ENCODE data around the gene ACP3.

The ACP3 gene

DNA sequence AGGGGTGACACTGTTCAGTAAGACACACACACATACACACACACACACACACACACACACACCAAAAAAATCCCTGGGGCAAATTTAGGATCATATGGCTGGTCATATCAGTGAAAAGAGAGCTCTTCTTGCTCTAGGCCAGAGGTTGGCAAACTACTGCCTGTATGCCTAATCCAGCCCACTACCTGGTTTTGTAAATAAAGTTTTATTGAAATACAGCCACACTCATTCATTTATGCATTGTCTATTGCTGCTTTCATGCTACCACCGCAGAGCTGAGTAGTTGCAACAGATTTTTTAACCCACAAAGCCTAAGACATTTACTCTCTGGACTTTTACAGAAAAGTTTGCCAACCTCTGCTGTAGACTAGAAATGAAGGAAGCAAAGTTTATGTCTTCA, 30.6 kb downstream of the ACP3 start:
- no peak overlapping the region for H3K27ac ChIP-seq (ENCODE audit: low read length)

DNA sequence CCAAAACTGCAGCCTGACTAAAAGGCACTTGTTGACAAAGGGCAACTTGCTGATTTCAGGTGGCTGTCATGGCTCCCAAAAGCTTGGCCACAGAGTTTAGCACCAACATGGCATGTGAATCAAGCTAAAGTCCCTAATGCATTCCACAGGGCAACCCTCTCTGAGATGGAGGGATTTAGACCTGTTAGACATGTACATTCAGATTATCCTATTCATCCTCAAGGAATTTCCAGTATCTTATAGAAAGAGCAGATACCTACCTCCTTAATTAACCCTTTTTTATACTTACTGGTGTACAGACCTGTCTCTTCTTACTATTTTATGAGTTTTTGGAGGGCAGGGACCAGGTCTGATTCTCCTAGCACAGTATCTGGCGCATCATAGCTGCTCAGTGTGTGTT, 31.3 kb downstream of the ACP3 start:
- Histone ChIP-seq H3F3A (ENCODE audit: insufficient read depth, low read length) (no peaks in the 10 kb centered on the region), H3K9ac (ENCODE audit: low read length) (no peak overlapping the region), H3K79me2 (ENCODE audit: low read length) (no peaks in the 10 kb centered on the region), H3K4me2 (ENCODE audit: low read depth, low read length) (no peak overlapping the region), H3K9me3 (replicated peaks; ENCODE audit: insufficient read depth, low read length) (no peaks in the 10 kb centered on the region), H2AFZ (ENCODE audit: low read length) (no peak overlapping the region), H3K27ac (ENCODE audit: low read length) (no peak overlapping the region), H3K36me3 (replicated peaks; ENCODE audit: insufficient read depth, low read length) (no peaks in the 10 kb centered on the region), H3K27me3 (replicated peaks; ENCODE audit: insufficient read depth, low read length) (no peaks in the 10 kb centered on the region), H3K4me3 (ENCODE audit: low read length) (no peak overlapping the region), H3K4me1 (ENCODE audit: low read length) (no peaks in the 10 kb centered on the region), H3K9me2 (replicated peaks; ENCODE audit: insufficient read depth, low read length) (no peaks in the 10 kb centered on the region), H4K20me1 (ENCODE audit: insufficient read depth, low read length) (no peaks in the 10 kb centered on the region)
- no peak for DNase-seq
- no peak for TF ChIP-seq EZH2 (optimal IDR thresholded peaks at IDR 0.05; ENCODE audit: low read depth, low read length)
- TF ChIP-seq, protein P1, sequence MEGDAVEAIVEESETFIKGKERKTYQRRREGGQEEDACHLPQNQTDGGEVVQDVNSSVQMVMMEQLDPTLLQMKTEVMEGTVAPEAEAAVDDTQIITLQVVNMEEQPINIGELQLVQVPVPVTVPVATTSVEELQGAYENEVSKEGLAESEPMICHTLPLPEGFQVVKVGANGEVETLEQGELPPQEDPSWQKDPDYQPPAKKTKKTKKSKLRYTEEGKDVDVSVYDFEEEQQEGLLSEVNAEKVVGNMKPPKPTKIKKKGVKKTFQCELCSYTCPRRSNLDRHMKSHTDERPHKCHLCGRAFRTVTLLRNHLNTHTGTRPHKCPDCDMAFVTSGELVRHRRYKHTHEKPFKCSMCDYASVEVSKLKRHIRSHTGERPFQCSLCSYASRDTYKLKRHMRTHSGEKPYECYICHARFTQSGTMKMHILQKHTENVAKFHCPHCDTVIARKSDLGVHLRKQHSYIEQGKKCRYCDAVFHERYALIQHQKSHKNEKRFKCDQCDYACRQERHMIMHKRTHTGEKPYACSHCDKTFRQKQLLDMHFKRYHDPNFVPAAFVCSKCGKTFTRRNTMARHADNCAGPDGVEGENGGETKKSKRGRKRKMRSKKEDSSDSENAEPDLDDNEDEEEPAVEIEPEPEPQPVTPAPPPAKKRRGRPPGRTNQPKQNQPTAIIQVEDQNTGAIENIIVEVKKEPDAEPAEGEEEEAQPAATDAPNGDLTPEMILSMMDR (IDR thresholded peaks at IDR 0.05; ENCODE audit: low read length): no peak
- TF ChIP-seq EZH2phosphoT487 (IDR thresholded peaks at IDR 0.05; ENCODE audit: low read length): no peak

More for the DNA sequence above, 30.6 kb downstream of the ACP3 start:
- H3F3A ChIP-seq (ENCODE audit: insufficient read depth, low read length): no peaks in the 10 kb centered on the region
- H2AFZ ChIP-seq (ENCODE audit: low read length): no peak overlapping the region
- H3K79me2 ChIP-seq (ENCODE audit: low read length): no peaks in the 10 kb centered on the region
- no peaks in the 10 kb centered on the region for H3K9me2 ChIP-seq (replicated peaks; ENCODE audit: insufficient read depth, low read length)
- no peaks in the 10 kb centered on the region for H3K4me1 ChIP-seq (ENCODE audit: low read length)
- H3K9ac ChIP-seq (ENCODE audit: low read length): no peak overlapping the region
- TF ChIP-seq, protein P1 (IDR thresholded peaks at IDR 0.05; ENCODE audit: low read length): no peak
- no peak for TF ChIP-seq EZH2phosphoT487 (IDR thresholded peaks at IDR 0.05; ENCODE audit: low read length)
- no peak for TF ChIP-seq EZH2 (optimal IDR thresholded peaks at IDR 0.05; ENCODE audit: low read depth, low read length)
- H3K4me3 ChIP-seq (ENCODE audit: low read length): no peak overlapping the region
- no peaks in the 10 kb centered on the region for H3K9me3 ChIP-seq (replicated peaks; ENCODE audit: insufficient read depth, low read length)
- no peak overlapping the region for H3K4me2 ChIP-seq (ENCODE audit: low read depth, low read length)
- H4K20me1 ChIP-seq (ENCODE audit: insufficient read depth, low read length): no peaks in the 10 kb centered on the region
- H3K36me3 ChIP-seq (replicated peaks; ENCODE audit: insufficient read depth, low read length): no peaks in the 10 kb centered on the region
- no peak for DNase-seq
- no peaks in the 10 kb centered on the region for H3K27me3 ChIP-seq (replicated peaks; ENCODE audit: insufficient read depth, low read length)

DNA sequence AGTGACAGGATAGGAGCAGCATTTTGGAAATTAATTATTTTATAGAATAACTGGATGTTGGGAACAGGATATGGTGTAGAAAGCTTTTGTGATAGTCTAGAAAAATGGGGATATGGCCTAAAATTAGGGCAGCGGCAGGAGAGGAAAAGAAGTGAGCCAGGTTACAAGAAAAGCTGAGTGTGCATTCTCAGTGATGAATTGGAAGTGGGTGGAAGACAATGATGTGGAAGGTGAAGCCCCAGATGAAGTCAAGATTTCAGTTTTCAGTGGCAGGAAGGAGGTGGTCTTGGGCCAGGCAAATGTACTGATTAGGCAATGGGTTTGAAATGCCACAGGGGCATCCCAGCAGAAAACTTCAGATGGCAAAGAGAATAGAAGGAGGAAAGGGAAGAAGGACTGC, 33.6 kb downstream of the ACP3 start:
- no peak overlapping the region for H3K9ac ChIP-seq (ENCODE audit: low read length)
- H3K79me2 ChIP-seq (ENCODE audit: low read length): no peaks in the 10 kb centered on the region
- no peaks in the 10 kb centered on the region for H3K9me2 ChIP-seq (replicated peaks; ENCODE audit: insufficient read depth, low read length)
- no peaks in the 10 kb centered on the region for H3F3A ChIP-seq (ENCODE audit: insufficient read depth, low read length)
- H3K9me3 ChIP-seq (replicated peaks; ENCODE audit: insufficient read depth, low read length): no peaks in the 10 kb centered on the region
- no peaks in the 10 kb centered on the region for H3K36me3 ChIP-seq (replicated peaks; ENCODE audit: insufficient read depth, low read length)
- TF ChIP-seq EZH2phosphoT487 (IDR thresholded peaks at IDR 0.05; ENCODE audit: low read length) (no peak), EZH2 (optimal IDR thresholded peaks at IDR 0.05; ENCODE audit: low read depth, low read length) (no peak)
- TF ChIP-seq, protein P1 (IDR thresholded peaks at IDR 0.05; ENCODE audit: low read length): no peak
- no peak overlapping the region for H3K4me3 ChIP-seq (ENCODE audit: low read length)
- H3K27ac ChIP-seq (ENCODE audit: low read length): no peak overlapping the region
- H3K4me2 ChIP-seq (ENCODE audit: low read depth, low read length): no peak overlapping the region
- no peaks in the 10 kb centered on the region for H4K20me1 ChIP-seq (ENCODE audit: insufficient read depth, low read length)
- DNase-seq: no peak
- no peak overlapping the region for H2AFZ ChIP-seq (ENCODE audit: low read length)
- no peaks in the 10 kb centered on the region for H3K27me3 ChIP-seq (replicated peaks; ENCODE audit: insufficient read depth, low read length)
- no peaks in the 10 kb centered on the region for H3K4me1 ChIP-seq (ENCODE audit: low read length)

Measured in MM.1S (cell line).